HG03460 (cell line): ENCODE results near the gene ADK.
"Not testable (repeated sequence)": the region's sequence is repeated elsewhere in the genome, so short reads cannot be mapped to it uniquely, and the experiment has no call there.

Experiments
- ATAC-seq: cut with Tn5 transposase; IDR thresholded peaks from one replicate; pipeline ENCODE4 v1.9.1; 2021; ENCODE audit not compliant: unreplicated experiment

Gene ADK

DNA sequence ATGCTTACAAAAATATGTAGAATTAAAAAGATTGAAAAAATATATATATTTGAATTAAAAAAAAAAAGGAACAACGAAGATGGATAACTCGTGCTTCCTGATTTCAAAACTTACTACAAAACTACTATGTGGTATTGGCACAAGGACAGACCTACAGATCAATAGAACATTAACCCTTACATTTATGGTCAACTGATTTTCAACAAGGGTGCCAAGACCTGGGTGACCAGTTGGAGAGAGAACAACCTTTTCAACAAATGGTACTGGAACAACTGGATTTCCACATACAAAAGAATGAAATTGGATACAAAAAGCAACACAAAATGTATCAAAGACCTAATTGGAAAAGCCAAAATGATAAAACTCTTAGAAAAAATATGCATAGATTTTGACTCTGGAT lies 10.5 kb upstream of the ADK start:
- ATAC-seq, result no peak

DNA sequence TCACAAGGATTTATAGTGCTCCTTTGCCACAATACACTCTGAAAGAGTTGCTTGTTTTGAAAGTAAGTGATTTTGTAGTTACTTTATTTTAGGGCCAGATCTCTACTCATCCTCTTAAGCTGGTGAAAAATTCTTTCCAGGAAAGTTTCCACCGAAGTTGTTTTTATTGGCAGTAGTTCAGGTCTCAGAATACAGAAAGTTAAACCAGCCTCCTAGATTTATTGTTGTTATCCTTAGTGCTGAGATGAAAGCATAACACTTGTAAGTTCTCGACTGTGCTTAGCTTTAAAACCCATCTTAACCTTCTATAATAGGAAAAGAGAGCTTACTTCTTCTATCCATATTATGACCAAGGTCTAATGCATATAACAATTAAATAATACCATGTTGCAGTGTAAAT lies 5.9 kb upstream of the ADK start:
- no peak for ATAC-seq

GRCh38 chr10:74146980-74147379 lies 4.0 kb upstream of the ADK start:
- ATAC-seq, result not testable (repeated sequence)

DNA sequence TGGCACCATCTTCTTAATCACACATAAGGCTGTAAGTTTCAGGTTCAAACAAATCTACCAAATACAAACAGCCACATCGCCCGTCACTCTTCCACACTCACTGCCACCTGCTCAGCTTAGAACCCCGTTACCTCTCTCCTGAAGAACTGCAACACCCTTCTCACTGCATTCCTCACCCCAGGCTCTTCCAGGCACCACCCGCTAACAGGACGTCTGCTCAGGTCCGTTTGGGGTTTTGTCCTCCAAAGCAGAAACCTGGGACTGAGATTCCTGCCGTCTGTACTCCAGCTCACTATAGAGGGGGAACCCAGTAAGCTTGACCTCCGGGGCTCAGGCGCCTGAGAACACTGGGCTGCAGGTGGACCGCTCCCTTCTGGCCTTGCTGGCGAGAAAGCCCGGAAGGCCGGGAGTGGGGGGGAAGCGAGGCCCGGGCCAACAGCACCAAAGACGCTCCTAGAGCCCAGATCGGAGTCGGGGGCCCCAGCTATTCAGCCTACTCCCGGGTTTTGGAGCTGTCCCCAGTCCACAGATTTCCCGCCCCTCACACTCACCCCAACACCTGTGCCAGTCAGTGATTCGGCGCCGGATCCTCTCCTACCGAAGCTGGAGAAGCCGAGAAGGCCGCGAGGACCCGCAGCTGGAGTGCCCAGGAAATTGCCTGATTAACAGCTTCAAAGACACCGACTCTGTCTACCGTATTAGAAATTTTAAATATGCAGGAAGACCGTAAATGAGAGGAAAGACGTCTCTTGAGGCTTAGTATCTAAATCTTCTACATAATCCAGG lies 624 bp upstream of the ADK start, which contains the start of gene AP3M1:
Gene AP3M1 (minus strand): TSS at position 625 of the 786 bp plus-strand sequence. CDS start 12,449 bp downstream, outside the sequence.
- ATAC-seq, result peak; percentile 45

- ATAC-seq, result no peak
Measured at GRCh38 chr10:74151879-74152722, 1.1 kb downstream of the ADK start.

DNA sequence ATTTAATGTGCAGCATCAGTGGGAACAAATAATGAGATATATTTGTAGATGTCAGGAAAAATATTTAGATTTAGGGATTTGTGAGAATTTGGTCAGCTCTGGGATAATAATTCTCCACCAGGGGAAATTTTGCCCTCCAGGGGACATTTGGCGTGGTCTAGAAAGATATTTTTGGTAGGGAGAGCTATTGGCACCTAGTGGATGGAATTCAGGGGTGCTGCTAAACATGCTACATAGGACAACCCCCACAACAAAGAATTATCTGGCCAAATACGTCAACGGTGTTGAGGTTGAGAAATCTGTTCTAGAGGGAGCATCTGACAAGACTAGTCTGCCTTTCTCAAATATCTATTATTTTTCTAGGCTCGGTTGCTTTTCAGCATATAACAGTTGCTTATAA lies 2.1 kb downstream of the ADK start:
- no peak for ATAC-seq

GRCh38 chr10:74153676-74154075 lies 2.7 kb downstream of the ADK start:
- ATAC-seq, result no peak

- ATAC-seq, result no peak
Measured at GRCh38 chr10:74156919-74157289, 5.9 kb downstream of the ADK start.

DNA sequence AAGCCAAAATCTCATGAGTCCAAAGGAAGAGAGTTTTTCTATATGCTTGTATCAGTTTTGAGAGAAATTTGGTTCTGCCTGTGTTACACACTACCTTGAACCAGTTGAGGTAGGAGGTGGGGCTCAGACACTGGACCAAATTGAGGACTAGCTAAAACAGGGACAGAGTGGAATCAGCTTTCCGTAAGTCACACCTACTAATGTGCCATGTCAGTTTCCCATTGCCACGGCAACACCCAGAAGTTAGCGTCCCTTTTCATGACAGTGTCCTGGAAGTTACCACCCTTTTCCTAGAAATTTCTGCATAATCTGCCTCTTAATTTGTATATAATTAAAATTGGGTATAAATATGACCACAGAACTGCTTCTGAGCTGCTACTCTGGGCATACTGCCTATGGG lies 9.0 kb downstream of the ADK start:
- ATAC-seq, result no peak

- no peak for ATAC-seq
Measured at GRCh38 chr10:74163319-74164068, 12.5 kb downstream of the ADK start.

- ATAC-seq, result no peak
Measured at GRCh38 chr10:74164716-74165529, 13.9 kb downstream of the ADK start.

- no peak for ATAC-seq
Measured at GRCh38 chr10:74165530-74165901, 14.5 kb downstream of the ADK start.

GRCh38 chr10:74167443-74167842 lies 16.4 kb downstream of the ADK start:
- no peak for ATAC-seq

GRCh38 chr10:74171625-74172024 lies 20.6 kb downstream of the ADK start:
- ATAC-seq, result no peak

DNA sequence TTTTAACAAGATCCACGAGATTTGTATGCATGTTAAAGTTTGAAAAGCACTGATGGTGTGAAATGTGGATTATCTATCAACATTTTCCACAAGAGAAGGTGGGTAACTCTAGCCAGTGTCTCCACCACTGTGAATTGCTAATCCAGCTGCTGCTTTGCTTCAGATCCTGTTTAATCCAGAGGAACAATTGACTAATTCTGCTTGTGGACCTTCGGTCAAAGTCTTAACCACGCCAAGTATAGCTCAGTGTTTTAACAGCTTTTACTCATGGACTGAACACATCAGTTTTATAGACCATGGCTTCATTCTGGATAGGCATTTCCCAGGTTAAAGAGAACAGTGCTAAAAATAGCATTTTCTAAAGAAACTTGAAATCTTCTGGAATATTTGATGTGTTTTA lies 23.5 kb downstream of the ADK start:
- no peak for ATAC-seq

GRCh38 chr10:74175510-74176379 lies 24.7 kb downstream of the ADK start:
- ATAC-seq, result no peak

DNA sequence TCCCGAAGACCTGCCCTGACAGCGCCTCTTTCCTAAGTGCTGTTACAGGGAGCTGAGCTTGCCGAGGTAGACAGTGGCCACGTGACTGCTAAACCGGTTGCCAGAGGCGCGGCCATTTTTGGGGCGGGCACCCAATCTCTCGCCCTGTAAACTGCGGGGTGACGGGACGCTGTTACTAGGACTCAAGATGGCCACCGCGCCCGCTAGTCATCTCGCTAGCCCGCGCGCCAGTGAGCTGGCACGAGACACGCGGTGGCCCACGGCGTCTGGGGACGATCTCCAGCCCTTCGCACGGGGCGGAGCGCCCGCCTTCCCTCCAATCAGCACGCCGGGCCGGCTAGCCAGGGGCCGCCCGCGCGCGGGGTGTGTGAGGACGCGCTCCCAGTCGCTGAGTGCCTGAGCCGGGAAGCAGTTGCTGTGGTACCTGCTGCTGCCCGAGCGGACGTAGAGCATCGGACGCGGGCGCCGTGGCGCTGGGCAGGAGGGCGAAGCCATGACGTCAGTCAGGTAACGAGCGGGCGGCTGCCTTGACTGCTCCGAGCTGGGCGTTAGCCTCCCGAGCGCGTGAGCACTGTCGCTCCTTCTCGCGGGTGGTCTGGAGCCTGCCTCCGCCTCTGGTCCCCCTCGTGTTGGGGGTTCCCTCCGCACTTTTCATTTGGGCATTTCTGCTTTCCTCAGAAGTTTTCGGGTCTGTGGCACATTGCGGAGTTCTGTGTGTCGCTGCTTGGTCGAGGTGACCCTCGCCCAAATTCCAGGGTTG lies 25.5 kb downstream of the ADK start:
- peak; percentile 88 for ATAC-seq

GRCh38 chr10:74177140-74177677 lies 26.2 kb downstream of the ADK start:
- peak; percentile 26 for ATAC-seq
